ENCODE data around the gene FGFBP1.
"Not testable (repeated sequence)": the region's sequence is repeated elsewhere in the genome, so short reads cannot be mapped to it uniquely, and the experiment has no call there.

Gene FGFBP1

DNA sequence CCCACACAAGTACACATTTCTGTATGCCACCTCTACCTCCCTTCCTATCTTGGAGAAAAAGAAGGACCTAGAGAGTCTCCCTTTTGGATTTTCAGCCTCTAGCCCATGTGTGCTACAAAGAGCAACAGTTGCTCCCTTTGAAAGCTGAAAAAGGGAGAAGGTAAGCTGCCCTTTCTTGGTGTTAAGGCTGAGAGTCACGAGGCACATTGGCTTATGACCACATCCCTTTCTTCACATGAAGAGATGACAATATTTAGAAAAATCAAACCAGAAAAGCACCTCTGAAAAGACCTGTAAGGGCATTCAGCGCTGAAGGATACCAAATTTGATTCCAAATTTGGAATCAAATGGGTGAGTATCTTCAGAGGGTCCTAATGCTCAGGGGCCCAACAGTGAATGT, 6.4 kb upstream of the FGFBP1 start:
- no peak for DNase-seq

- no peak for DNase-seq
Observed at GRCh38 chr4:15942283-15942682, 3.7 kb upstream of the FGFBP1 start.

DNA sequence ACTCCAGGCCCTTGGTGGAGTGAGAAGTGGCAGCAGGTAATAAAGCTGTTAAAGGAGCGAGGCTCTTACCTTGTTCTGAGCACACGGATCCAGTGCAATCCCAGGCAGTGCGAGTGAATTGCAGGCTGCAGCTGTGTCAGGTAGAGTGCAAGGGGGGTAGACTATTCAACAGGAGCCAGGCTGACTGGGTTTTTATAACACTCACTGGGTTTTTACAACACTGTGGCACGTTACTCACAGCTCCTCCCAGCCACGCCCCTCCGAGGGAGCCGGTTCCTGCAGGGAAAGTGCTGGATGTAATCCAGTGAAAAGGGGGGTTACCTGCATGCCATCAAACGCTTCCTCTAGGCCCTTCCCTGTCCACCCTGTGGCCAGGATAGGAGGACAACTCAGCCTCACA, 358 bp downstream of the FGFBP1 start:
- peak; percentile 58 for DNase-seq

DNA sequence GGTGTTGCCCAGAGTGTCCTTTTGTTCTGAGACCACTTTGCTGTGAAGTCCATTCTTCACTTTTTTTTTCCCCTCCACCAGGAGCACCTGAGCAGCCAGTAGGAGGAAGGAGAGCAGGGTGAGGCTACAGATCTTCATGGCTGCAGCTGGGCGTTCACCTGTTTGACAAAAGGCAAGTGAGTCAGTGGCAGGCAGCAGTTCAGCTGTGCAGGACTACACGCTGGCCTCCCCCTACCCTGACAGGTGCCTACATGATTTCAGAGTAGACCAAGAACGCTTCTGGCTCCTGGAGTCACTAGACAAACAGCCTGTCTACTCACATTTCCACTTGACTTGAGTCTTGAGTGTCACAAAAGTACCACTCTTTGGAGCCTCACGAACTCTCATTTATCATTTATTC, 2.0 kb downstream of the FGFBP1 start:
- DNase-seq, result no peak

DNA sequence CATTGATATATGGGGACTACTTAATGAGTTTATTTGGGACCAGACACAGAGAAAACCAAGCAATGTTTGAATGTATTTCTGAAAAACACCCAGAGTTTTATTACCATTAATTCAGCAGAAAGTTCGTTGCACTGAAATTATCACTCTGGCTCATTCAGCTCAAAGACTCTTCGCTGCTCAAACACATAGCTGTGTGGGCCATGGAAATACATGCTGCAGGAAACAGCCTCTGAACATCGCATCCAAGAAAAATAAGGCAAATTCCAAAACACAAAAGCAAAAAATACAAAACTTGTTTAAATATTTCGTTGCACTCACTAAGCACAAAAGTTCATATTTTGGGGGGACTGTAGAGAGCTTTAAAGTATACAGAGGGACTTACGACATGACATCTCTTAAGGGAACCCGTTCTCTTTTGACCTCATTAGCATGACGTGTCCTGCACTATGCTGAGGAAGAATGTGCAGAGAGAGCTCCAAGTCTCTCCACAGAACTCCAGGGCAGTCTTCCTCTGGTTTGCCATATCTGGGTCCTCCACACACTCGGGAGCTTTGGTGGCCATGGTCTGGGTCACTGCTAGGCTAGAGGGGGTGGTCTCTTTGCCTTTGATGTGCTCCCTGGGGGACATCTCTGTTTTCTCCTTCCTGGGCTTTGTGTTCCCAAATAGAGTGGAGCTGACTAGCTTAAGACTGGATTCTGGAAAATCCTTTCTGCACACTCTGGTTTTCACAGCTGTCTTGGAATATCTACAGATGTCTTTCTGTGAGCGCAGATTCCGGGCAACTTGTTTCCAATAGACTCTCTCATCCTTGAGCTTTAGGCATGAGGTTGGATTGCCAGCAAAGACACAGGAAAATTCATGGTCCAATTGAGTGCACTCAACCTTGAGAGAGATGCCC, 2.8 kb downstream of the FGFBP1 start:
- no peak for DNase-seq

- no peak for DNase-seq
Observed at GRCh38 chr4:15934259-15934658, 4.3 kb downstream of the FGFBP1 start.

GRCh38 chr4:15931451-15932210, 6.9 kb downstream of the FGFBP1 start:
- DNase-seq, result no peak

DNA sequence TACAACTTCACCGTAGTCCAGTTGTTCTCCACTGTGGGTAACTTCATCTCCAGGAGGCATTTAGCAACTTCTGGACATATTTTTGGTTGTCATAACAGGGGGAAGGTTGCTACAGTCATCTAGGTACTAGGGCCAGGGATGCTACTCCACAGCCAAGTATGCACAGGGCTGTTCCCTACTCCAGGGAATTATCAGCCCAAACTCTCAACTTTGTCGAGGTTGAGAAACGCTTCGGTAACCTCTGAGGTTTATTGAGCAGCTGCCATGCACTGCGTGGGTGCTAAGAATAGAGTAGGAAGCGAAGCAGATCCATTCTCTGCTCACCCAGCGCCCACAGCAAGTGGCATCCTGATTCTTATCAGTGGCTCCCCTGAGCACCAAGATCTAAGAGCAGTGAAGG, 8.2 kb downstream of the FGFBP1 start:
- DNase-seq, result no peak

- no peak for DNase-seq
Observed at GRCh38 chr4:15929540-15929939, 9.0 kb downstream of the FGFBP1 start.

- no peak for DNase-seq
Observed at GRCh38 chr4:15928883-15929282, 9.7 kb downstream of the FGFBP1 start.

GRCh38 chr4:15926486-15926885, 12.1 kb downstream of the FGFBP1 start:
- DNase-seq, result no peak

GRCh38 chr4:15925830-15926229, 12.7 kb downstream of the FGFBP1 start:
- DNase-seq, result no peak

- DNase-seq, result no peak
Observed at GRCh38 chr4:15921592-15921932, 17.0 kb downstream of the FGFBP1 start.

GRCh38 chr4:15920723-15921591, 17.6 kb downstream of the FGFBP1 start:
- DNase-seq, result peak; percentile 84

DNA sequence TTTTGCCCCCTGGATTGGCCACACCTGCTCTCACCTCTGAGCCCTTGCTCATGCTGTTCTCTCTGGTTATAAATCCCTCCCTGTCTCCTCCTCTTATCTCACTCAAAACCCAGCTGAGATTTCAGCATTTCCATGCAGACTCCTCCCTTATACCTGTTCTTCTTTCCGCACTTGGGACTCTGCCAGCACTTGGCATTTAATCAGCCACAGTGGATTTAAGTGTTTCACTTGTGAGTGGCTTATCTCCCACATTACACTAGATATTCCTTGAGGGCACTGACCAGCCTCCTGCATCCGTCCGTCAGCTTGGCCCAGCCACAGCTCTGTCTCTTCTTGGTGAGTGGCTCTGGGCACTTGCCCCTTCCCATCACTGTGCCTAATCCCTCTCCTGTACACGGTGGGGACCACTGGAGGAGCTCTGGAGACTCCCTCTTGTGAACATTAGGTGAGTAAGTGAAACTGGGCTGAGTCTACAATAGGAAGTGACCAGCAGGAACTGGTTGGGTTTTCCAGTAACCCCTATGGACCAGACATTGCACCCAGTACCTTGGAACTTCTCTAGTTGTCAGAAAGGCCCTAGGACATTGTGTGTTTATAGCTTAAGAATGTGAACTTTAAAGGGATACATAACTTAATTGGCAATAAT, 19.9 kb downstream of the FGFBP1 start:
- DNase-seq, result peak; percentile 88

GRCh38 chr4:15917297-15917696, 21.2 kb downstream of the FGFBP1 start:
- no peak for DNase-seq

- DNase-seq, result not testable (repeated sequence)
Observed at GRCh38 chr4:15916358-15916757, 22.2 kb downstream of the FGFBP1 start.

DNA sequence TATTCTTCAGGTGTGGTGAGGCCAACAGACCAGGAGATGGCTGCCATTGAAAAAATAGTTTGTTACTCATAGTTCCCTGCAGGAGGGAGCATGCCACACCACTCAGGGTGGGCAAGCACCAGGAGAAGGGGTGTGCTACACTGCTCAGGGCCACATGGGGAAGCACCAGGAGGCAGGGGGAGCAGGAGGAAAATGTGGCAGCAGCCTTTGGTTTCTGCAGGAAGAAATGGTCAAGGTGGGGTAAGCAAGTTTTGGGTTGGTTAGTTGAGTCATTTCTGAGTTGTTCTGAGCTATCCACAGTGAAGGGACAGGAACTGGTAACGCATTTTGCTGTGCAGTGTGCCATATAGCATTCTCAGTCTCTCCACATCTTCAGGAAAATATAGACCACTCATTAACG, 23.8 kb downstream of the FGFBP1 start:
- DNase-seq, result no peak

- peak; percentile 56 for DNase-seq
Observed at GRCh38 chr4:15914291-15914690, 24.2 kb downstream of the FGFBP1 start.

DNA sequence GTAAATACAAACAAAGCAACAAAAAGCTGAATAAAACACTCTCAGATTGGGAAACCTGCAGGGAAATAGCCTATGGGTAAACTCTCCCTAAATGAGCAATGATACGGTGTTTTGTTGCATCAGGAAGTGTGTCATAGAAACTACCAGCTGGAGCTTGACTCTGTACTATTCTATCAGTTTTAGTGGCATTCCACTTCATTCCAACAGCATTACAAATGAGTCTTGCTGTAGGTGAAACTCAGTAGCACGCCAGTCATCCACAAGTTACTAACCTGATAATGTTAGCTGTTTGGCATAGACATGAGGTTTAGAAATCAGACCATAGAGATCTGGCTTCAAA, 24.9 kb downstream of the FGFBP1 start:
- peak; percentile 96 for DNase-seq

DNA sequence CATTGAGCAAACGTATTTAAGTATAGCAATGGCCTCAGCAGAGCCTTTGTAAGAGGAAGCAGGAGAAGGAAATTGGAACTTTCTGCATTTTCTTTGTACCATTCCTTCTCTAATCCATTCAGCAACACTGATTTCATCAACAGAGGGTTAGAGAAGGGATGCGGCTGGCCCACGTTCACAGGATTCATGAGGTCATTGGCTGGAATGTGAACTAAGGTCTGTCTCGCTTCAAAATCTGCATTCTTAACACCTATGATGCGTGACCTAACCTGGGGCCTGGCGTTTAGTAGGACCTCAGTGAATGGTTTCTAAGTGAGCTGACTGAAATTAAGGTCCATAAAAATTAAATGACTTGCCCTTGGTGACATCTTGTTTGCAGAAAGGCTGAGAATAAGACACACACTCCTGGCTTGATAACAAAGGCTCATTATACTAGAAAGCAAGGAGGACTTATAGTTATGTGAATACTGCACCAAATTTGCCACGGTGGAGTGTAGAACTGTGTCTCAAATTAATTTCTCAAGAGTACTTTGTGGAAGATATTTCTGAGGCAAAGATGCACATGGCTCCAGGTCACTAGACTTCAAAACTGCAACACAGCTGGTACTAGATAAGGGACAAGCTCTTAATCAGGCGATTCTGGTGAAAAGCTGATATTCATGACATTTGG, 25.4 kb downstream of the FGFBP1 start:
- peak; percentile 84 for DNase-seq

- DNase-seq, result no peak
Observed at GRCh38 chr4:15912236-15912635, 26.3 kb downstream of the FGFBP1 start.

Measured in NCI-H226 (cell line).